ENCODE data around the gene SAA1. TPM values are rescaled to one million over a fixed set of nuclear protein-coding genes. Genes with fewer than 3 reads are reported as not detected.

SAA1 gene
- total and polyA plus RNA-seq, 2 donors (not counting 3 experiments of a cell fraction or from before 2014, with no cell fraction given), result not detected

DNA sequence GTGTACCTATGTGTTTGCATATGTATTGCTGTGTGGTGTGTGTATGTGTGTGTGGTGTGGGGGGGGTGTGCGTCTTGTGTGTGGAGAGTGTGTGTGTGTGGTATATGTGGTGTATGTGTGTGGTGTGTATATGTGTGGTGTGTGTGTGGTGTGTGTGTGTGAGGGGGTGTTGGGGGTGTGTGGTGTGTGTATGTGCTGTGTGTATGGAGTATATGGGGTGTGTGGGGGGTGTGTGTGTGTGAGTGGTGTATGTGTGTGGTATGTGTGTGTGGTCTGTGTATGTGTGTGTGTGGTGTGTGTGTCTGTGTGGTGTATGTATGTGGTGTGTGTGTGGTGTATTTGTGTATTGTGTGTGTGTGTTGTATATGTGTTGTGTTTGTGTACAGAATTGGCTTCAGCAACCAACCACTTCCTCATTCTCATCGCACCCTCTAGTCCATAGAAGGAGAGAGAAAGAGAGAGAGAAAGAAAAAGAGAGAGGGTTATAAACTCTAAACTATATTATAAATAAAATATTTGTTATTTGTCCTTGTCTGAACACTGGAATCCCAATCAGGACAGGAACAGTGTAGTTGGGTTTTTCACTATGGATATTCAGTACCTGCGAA is 43.1 kb upstream of the SAA1 start:
- dilution Hi-C loops (cut with MboI; ENCODE audit: extremely low pct_ligation_motif_present, low sequenced_read_pairs), result no loop called here
- no peak for FAIRE-seq
- CTCF ChIA-PET, result interaction anchor here (0.8 to 1.2 kb wide), 2 partner anchors 10 to 19 kb away, joined by 3 to 4 read pairs; no protein-coding TSS in a partner anchor

More for the DNA sequence above, 43.1 kb upstream of the SAA1 start:
- H3K79me2 ChIP-seq (ENCODE audit: control insufficient read depth, insufficient read depth, low read length), result no peaks in the 10 kb centered on the region
- no TSS peak for BruUV-seq (replicated peaks)
- H3K4me2 ChIP-seq (ENCODE audit: insufficient read depth, low read length), result no peak overlapping the region
- no peak overlapping the region for H3K27ac ChIP-seq (ENCODE audit: insufficient read depth, low read depth, low read length)
- intact Hi-C loops (cut with micrococcal nuclease), result no loop called here
- H3K4me3 ChIP-seq (replicated peaks in 1 of 3; ENCODE audit: insufficient read depth in 1 of 3, low read depth in 1 of 3, low read length in 3 of 3), result no peak overlapping the region
- no peaks in the 10 kb centered on the region for H3K9me3 ChIP-seq (replicated peaks; ENCODE audit: control insufficient read depth, insufficient read depth, low read length)
- H4K20me1 ChIP-seq (replicated peaks; ENCODE audit: control insufficient read depth, extremely low read depth, insufficient read depth, low read length), result no peaks in the 10 kb centered on the region
- no peak for DNase-seq (ENCODE audit: low read depth, low spot score)
- POLR2A ChIA-PET, result no interaction called here
- H2AFZ ChIP-seq (ENCODE audit: low read depth, low read length), result no peak overlapping the region
- H3K9me1 ChIP-seq (replicated peaks; ENCODE audit: control insufficient read depth, extremely low read depth, insufficient read depth, low read length), result no peaks in the 10 kb centered on the region
- H3K27me3 ChIP-seq (ENCODE audit: control insufficient read depth in 2 of 2, insufficient read depth in 2 of 2, low read length in 2 of 2), result no peaks in the 10 kb centered on the region
- H3K4me1 ChIP-seq (ENCODE audit: control insufficient read depth, extremely low read depth, insufficient read depth, low read length), result no peaks in the 10 kb centered on the region
- no peak for TF ChIP-seq JUN (IDR thresholded peaks at IDR 0.05; ENCODE audit: borderline replicate concordance, insufficient read depth, insufficient read length, low read depth)
- TF ChIP-seq GATA2 (IDR thresholded peaks at IDR 0.05; ENCODE audit: insufficient read depth, insufficient read length, low read depth, low read length), result no peak
- no peak for TF ChIP-seq MYC (IDR thresholded peaks at IDR 0.05; ENCODE audit: low read depth, low read length)
- TF ChIP-seq POLR2A (IDR thresholded peaks at IDR 0.05; ENCODE audit: low read depth, low read length), result no peak
- no peak for TF ChIP-seq MAX (IDR thresholded peaks at IDR 0.05; ENCODE audit: insufficient read depth, insufficient read length)
- no peak for TF ChIP-seq CTCF (IDR thresholded peaks at IDR 0.05; ENCODE audit: extremely low read depth in 1 of 2, insufficient read depth in 1 of 2, low read depth in 1 of 2, low read length in 2 of 2)
- TF ChIP-seq FOS (IDR thresholded peaks at IDR 0.05; ENCODE audit: borderline replicate concordance, insufficient read depth, low read length), result no peak
- no peak for TF ChIP-seq POLR2AphosphoS5 (IDR thresholded peaks at IDR 0.05; ENCODE audit: insufficient read depth, low read depth, low read length)
- no peak for TF ChIP-seq EZH2 (IDR thresholded peaks at IDR 0.05; ENCODE audit: borderline replicate concordance, low read depth, low read length, severe bottlenecking)
- H3K36me3 ChIP-seq (ENCODE audit: control insufficient read depth in 2 of 2, extremely low read depth in 1 of 2, insufficient read depth in 2 of 2, low read length in 2 of 2), result no peaks in the 10 kb centered on the region
- no peak overlapping the region for H3K9ac ChIP-seq (replicated peaks; ENCODE audit: extremely low read depth, insufficient read depth, low read length)
